Measurements from ENCODE around the gene KRT76.

The KRT76 gene

GRCh38 chr12:52776435-52776834 lies 710 bp downstream of the KRT76 start:
- Histone ChIP-seq H3K27me3 (ENCODE audit: insufficient read depth, poor library complexity, severe bottlenecking) (peaks cover 10% of the 10 kb centered on the region), H3K27ac (replicated peaks) (no peak overlapping the region)
- TF ChIP-seq CTCF (IDR thresholded peaks at IDR 0.05; ENCODE audit: insufficient read depth, low read length) (no peak), GABPA (IDR thresholded peaks at IDR 0.05; ENCODE audit: low read depth) (no peak), REST (IDR thresholded peaks at IDR 0.05; ENCODE audit: insufficient replicate concordance, low read depth) (no peak), POLR2AphosphoS5 (IDR thresholded peaks at IDR 0.05; ENCODE audit: low read depth) (no peak)

GRCh38 chr12:52774629-52775250 lies 2.4 kb downstream of the KRT76 start:
- Histone ChIP-seq H3K4me3 (replicated peaks; ENCODE audit: insufficient read depth, low read length) (no peak overlapping the region), H3K27me3 (ENCODE audit: insufficient read depth, poor library complexity, severe bottlenecking) (peaks cover 8% of the 10 kb centered on the region), H3K27ac (replicated peaks) (no peak overlapping the region)
- no peak for TF ChIP-seq SPI1 (IDR thresholded peaks at IDR 0.05; ENCODE audit: borderline replicate concordance, low read depth)
- TF ChIP-seq POLR2AphosphoS5 (IDR thresholded peaks at IDR 0.05; ENCODE audit: low read depth), result no peak
- TF ChIP-seq CTCF (IDR thresholded peaks at IDR 0.05; ENCODE audit: insufficient read depth, low read length), result no peak
- no peak for TF ChIP-seq GABPA (IDR thresholded peaks at IDR 0.05; ENCODE audit: low read depth)
- no peak for TF ChIP-seq REST (IDR thresholded peaks at IDR 0.05; ENCODE audit: insufficient replicate concordance, low read depth)
- DNase-seq (ENCODE audit: low read depth in 1 of 2, low spot score in 1 of 2), result no peak

More at GRCh38 chr12:52776435-52776834, 710 bp downstream of the KRT76 start:
- no peak for DNase-seq (ENCODE audit: low read depth in 1 of 2, low spot score in 1 of 2)
- H3K4me3 ChIP-seq (replicated peaks; ENCODE audit: insufficient read depth, low read length), result no peak overlapping the region

- DNase-seq (ENCODE audit: low read depth in 1 of 2, low spot score in 1 of 2), result no peak
- H3K27ac ChIP-seq (replicated peaks), result no peak overlapping the region
- H3K4me3 ChIP-seq (replicated peaks; ENCODE audit: insufficient read depth, low read length), result no peak overlapping the region
- TF ChIP-seq REST (IDR thresholded peaks at IDR 0.05; ENCODE audit: insufficient replicate concordance, low read depth) (no peak), POLR2AphosphoS5 (IDR thresholded peaks at IDR 0.05; ENCODE audit: low read depth) (no peak)
- H3K27me3 ChIP-seq (ENCODE audit: insufficient read depth, poor library complexity, severe bottlenecking), result peaks cover 5% of the 10 kb centered on the region
Observed at GRCh38 chr12:52772772-52773171, 4.4 kb downstream of the KRT76 start.

Data from HL-60 (cell line).